K562 (cell line): ENCODE results near the gene KATNB1. TPM values are rescaled to one million over a fixed set of nuclear protein-coding genes. Genes with fewer than 3 reads are reported as not detected.
A peak's percentile ranks its signal among the peaks of the same experiment; 100 is the strongest.

ENCODE experiments used
- ATAC-seq: fragments of 200-7000 bp; cut with Tn5 transposase; 3 replicates; pipeline ENCODE4 v1.9.1; 2020; ENCODE audit warnings: moderate library complexity
- BruUV-seq: library from RNA; stranded (reverse); fragments of 400-500 nt; replicated peaks from 2 replicates; lab custom pipeline; 2021; lab: Mats Ljungman, UMichigan
- CTCF ChIA-PET: fragments of 300-600 bp; formaldehyde crosslinking; extraction: SDS; loops from one replicate; lab custom pipeline; 2021; ENCODE audit warnings: low intra/inter-chr PET ratio; lab: Yijun Ruan, JAX
- POLR2A ChIA-PET: fragments of 300-600, 350-650 bp; sonication (Branson Sonifier 250); formaldehyde crosslinking; extraction: SDS; loops from one replicate; lab custom pipeline; 2021; ENCODE audit warnings: antibody characterized with exemption, inconsistent platforms; lab: Yijun Ruan, JAX
- DNase-seq, 4 experiments: peaks; one replicate each; pipeline versions ENCODE4 v3.0.0 to v3.0.0-alpha.2; 2011 to 2018; ENCODE audit warnings: low spot score in 3 of 4, mixed read lengths in 3 of 4; ENCODE audit errors: extremely low read depth in 1 of 4
- FAIRE-seq: peaks from 2 replicates; lab custom pipeline; 2011; peaks lifted over from hg19 to GRCh38; lab: Jason Lieb, UNC
- H2AFZ ChIP-seq: 2 replicates; pipeline ENCODE4 v1.6.0; 2011; ENCODE audit warnings: low read depth, low read length, control low read depth, inconsistent platforms
- H3K27ac ChIP-seq: fragments of 200-600 bp; 3 replicates; pipeline ENCODE4 v1.8.0; 2011; ENCODE audit warnings: low read depth, mild to moderate bottlenecking, control low read depth, inconsistent platforms, low read length, moderate library complexity, mixed read lengths; ENCODE audit errors: extremely low read depth
- H3K27me3 ChIP-seq, 2 experiments: fragments of 300-600 bp in 1 of 2; 2 replicates in 1 of 2; 3 replicates in 1 of 2; pipeline versions ENCODE4 v1.6.0 to v1.8.0; 2011; ENCODE audit warnings: inconsistent platforms in 2 of 2, low read length in 2 of 2, mild to moderate bottlenecking in 1 of 2, mixed read lengths in 1 of 2, moderate library complexity in 1 of 2; ENCODE audit not compliant: control insufficient read depth in 2 of 2, insufficient read depth in 2 of 2
- H3K36me3 ChIP-seq: fragments of 300-600 bp; 3 replicates; pipeline ENCODE4 v1.8.0; 2011; ENCODE audit warnings: mild to moderate bottlenecking, low read length, inconsistent platforms; ENCODE audit not compliant: control insufficient read depth, insufficient read depth
- H3K4me1 ChIP-seq, 2 experiments: fragments of 200-600 bp in 1 of 2; replicated peaks in 1 of 2; 2 replicates in 1 of 2; 3 replicates in 1 of 2; pipeline versions ENCODE4 v1.5.1 to v1.8.0; 2011; ENCODE audit warnings: inconsistent platforms in 2 of 2, low read length in 2 of 2, mild to moderate bottlenecking in 1 of 2, mixed read lengths in 1 of 2, moderate library complexity in 1 of 2; ENCODE audit not compliant: control insufficient read depth in 2 of 2, insufficient read depth in 2 of 2
- H3K4me2 ChIP-seq: 2 replicates; pipeline ENCODE4 v1.6.1; 2011; ENCODE audit warnings: low read length, control low read depth, inconsistent platforms, mixed read lengths; ENCODE audit not compliant: insufficient read depth
- H3K4me3 ChIP-seq: fragments of 200-600 bp; sonication (generic), shearing (Covaris generic); 2 replicates; pipeline ENCODE4 v1.5.1; 2016; ENCODE audit warnings: control low read depth, inconsistent platforms
- H3K79me2 ChIP-seq: fragments of 200-600 bp; 3 replicates; pipeline ENCODE4 v1.8.0; 2011; ENCODE audit warnings: low read length, inconsistent platforms; ENCODE audit not compliant: control insufficient read depth, insufficient read depth
- H3K9ac ChIP-seq, 2 experiments: 2 replicates each; pipeline versions ENCODE4 v1.6.0 to v1.6.1; 2011; ENCODE audit warnings: low read depth in 2 of 2, low read length in 2 of 2, control low read depth in 1 of 2, inconsistent platforms in 1 of 2, mild to moderate bottlenecking in 1 of 2, mixed read lengths in 1 of 2; ENCODE audit not compliant: insufficient read depth in 1 of 2
- H3K9me1 ChIP-seq: one replicate; pipeline ENCODE4 v1.6.0; 2011; ENCODE audit warnings: inconsistent platforms, mild to moderate bottlenecking, low read length, moderate library complexity; ENCODE audit not compliant: control insufficient read depth, insufficient read depth
- H3K9me3 ChIP-seq: replicated peaks from 2 replicates; pipeline ENCODE4 v1.5.1; 2011; ENCODE audit warnings: low read depth, low read length, inconsistent platforms; ENCODE audit not compliant: control insufficient read depth, insufficient read depth
- H4K20me1 ChIP-seq: replicated peaks from 2 replicates; pipeline ENCODE4 v1.6.1; 2011; ENCODE audit warnings: low read length, inconsistent platforms, mixed read lengths; ENCODE audit not compliant: control insufficient read depth, insufficient read depth
- DDX20 ChIP-seq: fragments of 450-650 bp; IDR thresholded peaks from 2 replicates; pipeline ENCODE4 v1.6.1; 2016; ENCODE audit warnings: missing genetic modification characterization, low read depth, mild to moderate bottlenecking, missing compliant biosample characterization, moderate library complexity
- GABPA ChIP-seq: fragments of 200-800 bp; sonication (Bioruptor generic); conservative IDR thresholded peaks from 2 replicates; pipeline ENCODE4 v1.6.1; 2016; ENCODE audit warnings: low read depth, missing genetic modification characterization, missing compliant biosample characterization
- HMGN3 ChIP-seq: IDR thresholded peaks from 2 replicates; pipeline ENCODE4 v1.6.1; 2011; ENCODE audit warnings: borderline replicate concordance, low read depth, mild to moderate bottlenecking, mixed read lengths, low read length; ENCODE audit not compliant: insufficient read length; ENCODE audit errors: extremely low read depth
- HNRNPK ChIP-seq: fragments of 200-400 bp; formaldehyde crosslinking; IDR thresholded peaks from one replicate; pipeline ENCODE4 v1.6.1; 2018; ENCODE audit warnings: mild to moderate bottlenecking, low read depth, low read length; ENCODE audit not compliant: poor library complexity, severe bottlenecking
- MECOM ChIP-seq: fragments of 250-450 bp; sonication (Bioruptor Pico); IDR thresholded peaks from 2 replicates; pipeline ENCODE4 v1.8.0; 2022; ENCODE audit warnings: inconsistent platforms
- MTA3 ChIP-seq: fragments of 450-650 bp; formaldehyde crosslinking; IDR thresholded peaks from 2 replicates; pipeline ENCODE4 v1.6.1; 2017; ENCODE audit warnings: mild to moderate bottlenecking, borderline replicate concordance
- POLR2AphosphoS5 ChIP-seq: IDR thresholded peaks from 2 replicates; pipeline ENCODE4 v1.6.1; 2011; ENCODE audit warnings: mild to moderate bottlenecking, low read depth, low read length, moderate library complexity; ENCODE audit not compliant: control insufficient read depth, insufficient read depth
- TARDBP ChIP-seq: fragments of 450-650 bp; IDR thresholded peaks from 2 replicates; pipeline ENCODE4 v1.6.1; 2016
- TBL1XR1 ChIP-seq, 2 experiments: IDR thresholded peaks; 2 replicates each; pipeline ENCODE4 v1.6.1; 2012; ENCODE audit warnings: improper control_type of control experiment in 2 of 2, low read length in 2 of 2, mild to moderate bottlenecking in 1 of 2
- TCF3 ChIP-seq: sonication (generic); formaldehyde crosslinking; IDR thresholded peaks from 2 replicates; pipeline ENCODE4 v1.4.0; 2020; ENCODE audit warnings: mild to moderate bottlenecking, missing genetic modification reagents
- TRIM28 ChIP-seq: fragments of 450-650 bp; IDR thresholded peaks from 2 replicates; pipeline ENCODE4 v1.6.1; 2017
- XRCC4 ChIP-seq: IDR thresholded peaks from one replicate; pipeline ENCODE4 v1.6.1; 2011; ENCODE audit not compliant: insufficient read depth, insufficient read length; ENCODE audit errors: extremely low read depth
- ZNF12 ChIP-seq: sonication (generic); formaldehyde crosslinking; IDR thresholded peaks from 2 replicates; pipeline ENCODE4 v1.4.0; 2020; ENCODE audit warnings: mild to moderate bottlenecking, missing genetic modification reagents
- ZNF436 ChIP-seq: fragments of 250-450, 450-650 bp; sonication (Bioruptor Pico); formaldehyde crosslinking; IDR thresholded peaks from 2 replicates; pipeline ENCODE4 v1.7.0; 2020; ENCODE audit warnings: mild to moderate bottlenecking
- ZNF583 ChIP-seq: fragments of 250-450 bp; sonication (Bioruptor Pico); IDR thresholded peaks from 2 replicates; pipeline ENCODE4 v1.4.0; 2020
- ZNF707 ChIP-seq: fragments of 250-450 bp; sonication (Bioruptor Pico); conservative IDR thresholded peaks from 2 replicates; pipeline ENCODE4 v1.8.0; 2022; ENCODE audit warnings: inconsistent platforms, mild to moderate bottlenecking, moderate library complexity
- ZZZ3 ChIP-seq: fragments of 450-650 bp; IDR thresholded peaks from 2 replicates; pipeline ENCODE4 v1.6.1; 2016; ENCODE audit warnings: antibody characterized with exemption, mild to moderate bottlenecking, moderate library complexity
- WGBS: fragments of 100-300 bp; shearing (Covaris generic); methylation state at CpG from one replicate; pipeline ENCODE4 v1.1.6; 2016; ENCODE audit warnings: low coverage, mixed read lengths; ENCODE audit not compliant: insufficient coverage; ENCODE audit errors: missing lambda C conversion rate; 5-methylcytosine and 5-hydroxymethylcytosine counted together
- in situ Hi-C: fragments of 300-500 bp; cut with MboI; formaldehyde crosslinking; loops from 4 replicates; pipeline ENCODE4 v1.15.0; 2018; ENCODE audit warnings: inconsistent platforms, mixed read lengths
- intact Hi-C: fragments of 100-400 bp; cut with micrococcal nuclease; formaldehyde crosslinking; loops from 2 replicates; pipeline ENCODE4 v1.14.2; 2022
- polyA plus RNA-seq, 8 experiments: library from polyadenylated mRNA; depleted of rRNA in 4 of 8; stranded (reverse) in 5 of 8; unstranded in 3 of 8; fragments of >200 nt; fragmentation: Nextera tagmentation in 2 of 8; fragmentation: Illumina TruSeq in 1 of 8; extraction: Ambion mirVana in 2 of 8; extraction: Trizol in 1 of 8; gene quantifications; 2 replicates each; pipeline versions ENCODE4 v1.2.1 to v1.2.3, GENCODE V29; 2011 to 2014; ENCODE audit warnings: inconsistent platforms in 1 of 8, missing spikeins in 1 of 8
- total RNA-seq, 7 experiments: library from RNA; depleted of rRNA in 6 of 7; stranded (reverse); fragments of >200 nt in 6 of 7; fragmentation: Illumina TruSeq in 2 of 7; extraction: Trizol in 2 of 7; gene quantifications; 2 replicates each; pipeline versions ENCODE4 v1.2.1 to v1.2.3, GENCODE V29; 2011 to 2021; ENCODE audit warnings: low replicate concordance in 1 of 7
- TF ChIP-seq, protein P1 (sequence below): fragments of 250-450 bp; sonication (Bioruptor Pico); IDR thresholded peaks from 2 replicates; pipeline ENCODE4 v1.5.0; 2020; ENCODE audit warnings: mild to moderate bottlenecking, borderline replicate concordance
- TF ChIP-seq, protein P2 (sequence below), 2 experiments: fragments of 200-800 bp in 1 of 2; sonication (Bioruptor generic) in 1 of 2; sonication (generic) in 1 of 2; formaldehyde crosslinking in 1 of 2; IDR thresholded peaks in 1 of 2; conservative IDR thresholded peaks in 1 of 2; 2 replicates each; pipeline versions ENCODE4 v1.5.0 to v1.6.1; 2016 to 2020; ENCODE audit warnings: missing compliant biosample characterization in 1 of 2, missing genetic modification characterization in 1 of 2, missing genetic modification reagents in 1 of 2

KATNB1 gene
- total and polyA plus RNA-seq, 9 of the 15 experiments (the other 6 are each of a cell fraction or from before 2014, with no cell fraction given) = 1.2 to 52.6 (median 21.9) TPM

DNA sequence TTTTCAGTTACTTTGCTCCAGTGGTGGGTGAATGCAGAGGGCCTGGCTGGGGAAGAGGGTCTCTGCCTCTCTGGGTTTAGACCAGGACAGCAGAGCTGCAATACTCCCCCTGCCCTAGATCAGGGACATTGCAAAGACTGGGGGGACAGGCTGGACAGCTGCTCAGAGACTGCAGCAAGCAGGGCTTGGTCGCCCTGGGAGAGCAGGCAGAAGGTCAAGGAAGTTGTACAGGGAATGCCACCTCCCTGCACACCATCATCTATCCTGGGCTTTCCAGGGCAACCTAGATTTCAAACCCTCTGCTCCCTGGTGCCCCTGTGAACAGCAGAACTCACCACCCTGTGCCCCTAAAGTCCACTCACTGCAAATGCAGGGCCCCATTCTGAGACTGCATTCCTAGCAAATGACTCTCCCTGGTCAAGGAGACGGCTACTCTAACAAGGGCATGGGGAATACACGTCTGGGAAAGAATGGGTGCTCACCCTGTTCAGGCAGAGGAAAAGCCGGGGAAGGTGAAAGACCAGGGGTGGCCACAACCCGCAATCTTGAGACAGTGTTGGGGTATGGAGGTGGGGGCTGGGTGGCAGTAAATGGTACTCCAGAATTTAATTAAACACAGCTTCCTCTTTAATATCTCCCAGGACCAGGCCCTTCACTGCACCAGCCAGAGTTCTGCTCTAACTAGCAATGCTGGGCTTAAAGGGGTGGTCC lies 65.7 kb downstream of the KATNB1 start:
- H3K27ac ChIP-seq = peak overlapping the region; percentile 86
- DNase-seq (peak in 1 of 4 experiments; percentile 40), ATAC-seq (peak; percentile 24), FAIRE-seq (no peak)
- WGBS = 0% methylated on average over 5 of the region's 5 CpGs
- H3K36me3 ChIP-seq = peaks cover 33% of the 10 kb centered on the region
- ChIA-PET CTCF (interaction anchor here (1.2 kb wide), 1 partner anchor 62 kb away, joined by 9 read pairs; no protein-coding TSS in a partner anchor), POLR2A (interaction anchor here (0.6 to 4.5 kb wide), 7 partner anchors 9 to 591 kb away, joined by 3 to 20 read pairs (median 3); partner anchors contain the start of gene GINS3)
- H3K9me3 ChIP-seq = no peaks in the 10 kb centered on the region
- H3K9ac ChIP-seq = peak overlapping the region; percentile 76 to 96
- H2AFZ ChIP-seq = peak overlapping the region; percentile 37; the same call in 1 of the 2 replicates
- H3K4me1 ChIP-seq = peaks cover 53 to 61% of the 10 kb centered on the region in 2 experiments
- peaks cover 44% of the 10 kb centered on the region for H3K79me2 ChIP-seq
- H3K27me3 ChIP-seq = no peaks in the 10 kb centered on the region
- H4K20me1 ChIP-seq = peaks cover 4% of the 10 kb centered on the region; the same call in 1 of the 2 replicates
- BruUV-seq = TSS peak; percentile 37
- H3K4me2 ChIP-seq = peak overlapping the region; percentile 95
- in situ Hi-C loops (no loop called here), intact Hi-C loops (loop anchor here (2.0 kb wide), 1 partner anchor 58 kb away; no protein-coding TSS in a partner anchor)
- H3K4me3 ChIP-seq = peak overlapping the region; percentile 61
- H3K9me1 ChIP-seq = no peaks in the 10 kb centered on the region
- TF ChIP-seq TRIM28 (no peak), ZNF707 (CRISPR knock-in tag) (no peak), MTA3 (no peak), DDX20 (no peak), GABPA (0 out of 2 replicates have a peak, but pooled peaks have one; percentile 7), POLR2AphosphoS5 (no peak), XRCC4 (no peak), ZZZ3 (no peak), ZNF583 (CRISPR knock-in tag) (no peak), ZNF436 (CRISPR knock-in tag) (no peak), TBL1XR1 (IDR thresholded peaks at IDR 0.05; ENCODE audit: low read length in 2 of 2) (no peak), HNRNPK (no peak), TARDBP (no peak), TCF3 (CRISPR knock-in tag) (no peak), HMGN3 (no peak), ZNF12 (CRISPR knock-in tag) (no peak), MECOM (CRISPR knock-in tag) (no peak)
- TF ChIP-seq, protein P1, sequence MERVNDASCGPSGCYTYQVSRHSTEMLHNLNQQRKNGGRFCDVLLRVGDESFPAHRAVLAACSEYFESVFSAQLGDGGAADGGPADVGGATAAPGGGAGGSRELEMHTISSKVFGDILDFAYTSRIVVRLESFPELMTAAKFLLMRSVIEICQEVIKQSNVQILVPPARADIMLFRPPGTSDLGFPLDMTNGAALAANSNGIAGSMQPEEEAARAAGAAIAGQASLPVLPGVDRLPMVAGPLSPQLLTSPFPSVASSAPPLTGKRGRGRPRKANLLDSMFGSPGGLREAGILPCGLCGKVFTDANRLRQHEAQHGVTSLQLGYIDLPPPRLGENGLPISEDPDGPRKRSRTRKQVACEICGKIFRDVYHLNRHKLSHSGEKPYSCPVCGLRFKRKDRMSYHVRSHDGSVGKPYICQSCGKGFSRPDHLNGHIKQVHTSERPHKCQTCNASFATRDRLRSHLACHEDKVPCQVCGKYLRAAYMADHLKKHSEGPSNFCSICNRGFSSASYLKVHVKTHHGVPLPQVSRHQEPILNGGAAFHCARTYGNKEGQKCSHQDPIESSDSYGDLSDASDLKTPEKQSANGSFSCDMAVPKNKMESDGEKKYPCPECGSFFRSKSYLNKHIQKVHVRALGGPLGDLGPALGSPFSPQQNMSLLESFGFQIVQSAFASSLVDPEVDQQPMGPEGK (CRISPR knock-in tag) = no peak
- TF ChIP-seq, protein P2, sequence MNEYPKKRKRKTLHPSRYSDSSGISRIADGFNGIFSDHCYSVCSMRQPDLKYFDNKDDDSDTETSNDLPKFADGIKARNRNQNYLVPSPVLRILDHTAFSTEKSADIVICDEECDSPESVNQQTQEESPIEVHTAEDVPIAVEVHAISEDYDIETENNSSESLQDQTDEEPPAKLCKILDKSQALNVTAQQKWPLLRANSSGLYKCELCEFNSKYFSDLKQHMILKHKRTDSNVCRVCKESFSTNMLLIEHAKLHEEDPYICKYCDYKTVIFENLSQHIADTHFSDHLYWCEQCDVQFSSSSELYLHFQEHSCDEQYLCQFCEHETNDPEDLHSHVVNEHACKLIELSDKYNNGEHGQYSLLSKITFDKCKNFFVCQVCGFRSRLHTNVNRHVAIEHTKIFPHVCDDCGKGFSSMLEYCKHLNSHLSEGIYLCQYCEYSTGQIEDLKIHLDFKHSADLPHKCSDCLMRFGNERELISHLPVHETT (CRISPR knock-in tag; conservative IDR thresholded peaks at IDR 0.05 in 1 of 2, IDR thresholded peaks at IDR 0.05 in 1 of 2) = 0 out of 4 replicates have a peak, but pooled peaks of 1 of the 2 experiments have one; percentile 31
